Mesendoderm (in vitro differentiated cells): ENCODE data around the gene XRCC5.

Experiments used
- DNase-seq: peaks from one replicate; pipeline ENCODE4 v3.0.0; 2013
- H2AK5ac ChIP-seq: 2 replicates; pipeline ENCODE4 v1.6.1; 2013; ENCODE audit warnings: low read length, inconsistent platforms
- H2BK120ac ChIP-seq: 2 replicates; pipeline ENCODE4 v1.6.1; 2013; ENCODE audit warnings: low read depth, mild to moderate bottlenecking, low read length, moderate library complexity, mixed read lengths
- H2BK15ac ChIP-seq: replicated peaks from 2 replicates; pipeline ENCODE4 v1.6.1; 2013; ENCODE audit warnings: low read depth, mild to moderate bottlenecking, moderate library complexity
- H2BK5ac ChIP-seq: 2 replicates; pipeline ENCODE4 v1.6.1; 2013; ENCODE audit warnings: low read length, inconsistent platforms
- H3K18ac ChIP-seq: 2 replicates; pipeline ENCODE4 v1.6.1; 2013; ENCODE audit warnings: mild to moderate bottlenecking, low read length, mixed read lengths
- H3K23ac ChIP-seq: one replicate; pipeline ENCODE4 v1.6.1; 2013; ENCODE audit warnings: low read length
- H3K27ac ChIP-seq: 2 replicates; pipeline ENCODE4 v1.5.1; 2013; ENCODE audit warnings: low read depth, mild to moderate bottlenecking, inconsistent platforms, low read length, moderate library complexity
- H3K27me3 ChIP-seq: 2 replicates; pipeline ENCODE4 v1.6.1; 2013; ENCODE audit warnings: low read length, control low read depth, mild to moderate bottlenecking, inconsistent platforms; ENCODE audit not compliant: insufficient read depth, poor library complexity
- H3K36me3 ChIP-seq: 2 replicates; pipeline ENCODE4 v1.6.1; 2013; ENCODE audit warnings: low read length, inconsistent platforms; ENCODE audit not compliant: control insufficient read depth, insufficient read depth
- H3K4ac ChIP-seq: one replicate; pipeline ENCODE4 v1.6.1; 2013; ENCODE audit warnings: low read depth, mild to moderate bottlenecking, low read length, moderate library complexity
- H3K4me1 ChIP-seq: 2 replicates; pipeline ENCODE4 v1.6.1; 2013; ENCODE audit warnings: low read depth, low read length, inconsistent platforms; ENCODE audit not compliant: control insufficient read depth
- H3K4me2 ChIP-seq: 2 replicates; pipeline ENCODE4 v1.6.1; 2013; ENCODE audit warnings: low read length
- H3K4me3 ChIP-seq: 2 replicates; pipeline ENCODE4 v1.5.1; 2013; ENCODE audit warnings: mild to moderate bottlenecking, low read length
- H3K56ac ChIP-seq: one replicate; pipeline ENCODE4 v1.6.1; 2013; ENCODE audit warnings: low read length
- H3K79me1 ChIP-seq: 2 replicates; pipeline ENCODE4 v1.6.1; 2013; ENCODE audit warnings: low read length, inconsistent platforms
- H3K79me2 ChIP-seq: 2 replicates; pipeline ENCODE4 v1.6.1; 2013; ENCODE audit warnings: mild to moderate bottlenecking, low read length; ENCODE audit not compliant: control insufficient read depth, insufficient read depth
- H3K9ac ChIP-seq: 2 replicates; pipeline ENCODE4 v1.6.1; 2013; ENCODE audit warnings: low read length, inconsistent platforms
- H4K5ac ChIP-seq: one replicate; pipeline ENCODE4 v1.6.1; 2013; ENCODE audit warnings: low read length
- H4K8ac ChIP-seq: one replicate; pipeline ENCODE4 v1.6.1; 2013; ENCODE audit warnings: low read depth, mild to moderate bottlenecking, control low read depth, low read length, moderate library complexity
- WGBS: extraction: QIAGEN DNeasy Blood & Tissue Kit; methylation state at CpG from one replicate; pipeline ENCODE4 v1.1.7; 2013; ENCODE audit warnings: low lambda C conversion rate, missing lambda C conversion rate; ENCODE audit not compliant: insufficient coverage; ENCODE audit errors: extremely low coverage; 5-methylcytosine and 5-hydroxymethylcytosine counted together

XRCC5 gene

DNA sequence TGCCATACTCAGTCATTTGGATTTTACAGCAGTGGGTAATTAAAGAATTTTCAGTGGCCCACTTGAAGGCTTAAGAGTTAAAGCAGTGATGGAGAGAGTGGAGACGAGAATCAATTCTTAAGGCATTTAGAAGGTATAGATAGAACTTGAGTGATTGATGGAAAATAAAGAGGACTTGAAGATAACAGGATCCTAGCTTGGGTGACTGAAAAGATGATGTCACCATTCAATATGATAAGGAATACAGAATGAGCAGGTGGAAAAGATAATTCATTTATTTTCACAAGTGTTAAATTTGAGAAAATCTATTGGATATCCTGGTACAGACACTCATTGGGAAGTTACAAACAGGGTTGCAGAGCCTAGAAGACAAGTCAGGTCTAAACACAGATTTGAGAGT is 35.2 kb downstream of the XRCC5 start:
- Histone ChIP-seq H3K27me3 (no peaks in the 10 kb centered on the region), H3K79me1 (peaks cover 20% of the 10 kb centered on the region), H3K23ac (no peak overlapping the region), H2BK120ac (no peak overlapping the region), H2BK15ac (no peak overlapping the region), H4K8ac (no peak overlapping the region), H3K4me3 (no peak overlapping the region), H3K18ac (no peak overlapping the region), H3K27ac (no peak overlapping the region), H3K4me1 (no peaks in the 10 kb centered on the region), H3K56ac (no peak overlapping the region), H3K4me2 (no peak overlapping the region), H3K79me2 (peaks cover 10% of the 10 kb centered on the region), H2BK5ac (no peak overlapping the region), H2AK5ac (no peak overlapping the region), H4K5ac (no peak overlapping the region), H3K9ac (no peak overlapping the region), H3K4ac (no peak overlapping the region), H3K36me3 (peaks cover 19% of the 10 kb centered on the region)
- no CpG with 5 or more reads among the region's 1 CpG for WGBS
- no peak for DNase-seq

DNA sequence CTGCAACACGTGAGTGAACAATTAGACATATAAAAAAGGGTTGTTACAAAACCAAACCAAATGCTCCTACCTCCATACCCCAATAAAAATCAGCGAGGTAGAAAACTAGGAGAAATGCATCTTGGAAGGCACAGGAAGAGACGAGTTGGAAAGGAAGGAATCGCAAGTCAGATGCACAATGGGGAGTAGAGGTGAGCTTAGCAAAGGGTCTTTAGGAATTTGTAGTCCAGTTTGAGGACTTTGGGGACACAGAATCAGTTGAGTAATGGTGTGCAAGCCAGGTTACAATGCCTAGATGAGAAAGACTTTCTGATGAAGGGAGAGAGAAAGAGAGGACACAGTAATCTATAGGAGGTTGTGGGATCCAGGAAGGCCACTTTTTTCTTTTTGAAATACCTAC is 35.7 kb downstream of the XRCC5 start:
- no peak overlapping the region for H4K5ac ChIP-seq
- no peak overlapping the region for H2BK5ac ChIP-seq
- no peak overlapping the region for H3K4me3 ChIP-seq
- H3K79me2 ChIP-seq = peaks cover 10% of the 10 kb centered on the region
- H3K18ac ChIP-seq = no peak overlapping the region
- H3K36me3 ChIP-seq = peaks cover 21% of the 10 kb centered on the region
- no peak overlapping the region for H3K27ac ChIP-seq
- H3K79me1 ChIP-seq = peaks cover 20% of the 10 kb centered on the region
- H2BK120ac ChIP-seq = no peak overlapping the region
- H3K4me1 ChIP-seq = no peaks in the 10 kb centered on the region
- no peak overlapping the region for H3K4me2 ChIP-seq
- H3K27me3 ChIP-seq = no peaks in the 10 kb centered on the region
- DNase-seq = no peak
- H2BK15ac ChIP-seq = no peak overlapping the region
- no peak overlapping the region for H3K9ac ChIP-seq
- no CpG with 5 or more reads among the region's 4 CpGs for WGBS
- no peak overlapping the region for H3K23ac ChIP-seq
- no peak overlapping the region for H2AK5ac ChIP-seq
- H4K8ac ChIP-seq = no peak overlapping the region
- H3K56ac ChIP-seq = no peak overlapping the region
- no peak overlapping the region for H3K4ac ChIP-seq

DNA sequence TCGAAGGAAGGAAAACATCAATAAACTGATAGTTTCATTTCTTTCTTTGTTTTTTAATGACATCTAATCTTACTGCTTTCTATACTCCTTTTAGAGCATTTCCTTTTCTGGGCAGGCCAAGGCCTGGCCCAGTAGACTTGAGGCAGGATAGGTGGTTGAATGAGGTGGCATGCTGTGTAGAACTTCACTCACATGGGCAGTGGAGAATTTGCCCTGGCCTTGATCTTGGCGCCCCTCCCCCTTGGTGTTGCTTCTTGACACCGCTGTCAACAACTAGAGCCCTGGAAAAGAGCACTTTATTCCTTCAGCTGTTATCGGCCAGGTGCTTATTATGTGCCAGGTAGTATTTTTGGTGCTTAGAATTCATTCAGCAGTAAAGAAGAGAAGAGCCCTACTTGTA is 37.4 kb downstream of the XRCC5 start:
- H3K79me2 ChIP-seq = peaks cover 13% of the 10 kb centered on the region
- H4K8ac ChIP-seq = no peak overlapping the region
- no peaks in the 10 kb centered on the region for H3K4me1 ChIP-seq
- H3K4me2 ChIP-seq = no peak overlapping the region
- H3K4ac ChIP-seq = no peak overlapping the region
- H3K56ac ChIP-seq = no peak overlapping the region
- H2AK5ac ChIP-seq = no peak overlapping the region
- no peak for DNase-seq
- H3K79me1 ChIP-seq = peaks cover 19% of the 10 kb centered on the region
- no peak overlapping the region for H2BK15ac ChIP-seq
- no peak overlapping the region for H2BK120ac ChIP-seq
- H3K27ac ChIP-seq = no peak overlapping the region
- H3K18ac ChIP-seq = no peak overlapping the region
- no peak overlapping the region for H3K9ac ChIP-seq
- no peak overlapping the region for H2BK5ac ChIP-seq
- no peaks in the 10 kb centered on the region for H3K27me3 ChIP-seq
- H3K23ac ChIP-seq = no peak overlapping the region
- H3K36me3 ChIP-seq = peaks cover 24% of the 10 kb centered on the region
- H4K5ac ChIP-seq = no peak overlapping the region
- H3K4me3 ChIP-seq = no peak overlapping the region
- no CpG with 5 or more reads among the region's 4 CpGs for WGBS

DNA sequence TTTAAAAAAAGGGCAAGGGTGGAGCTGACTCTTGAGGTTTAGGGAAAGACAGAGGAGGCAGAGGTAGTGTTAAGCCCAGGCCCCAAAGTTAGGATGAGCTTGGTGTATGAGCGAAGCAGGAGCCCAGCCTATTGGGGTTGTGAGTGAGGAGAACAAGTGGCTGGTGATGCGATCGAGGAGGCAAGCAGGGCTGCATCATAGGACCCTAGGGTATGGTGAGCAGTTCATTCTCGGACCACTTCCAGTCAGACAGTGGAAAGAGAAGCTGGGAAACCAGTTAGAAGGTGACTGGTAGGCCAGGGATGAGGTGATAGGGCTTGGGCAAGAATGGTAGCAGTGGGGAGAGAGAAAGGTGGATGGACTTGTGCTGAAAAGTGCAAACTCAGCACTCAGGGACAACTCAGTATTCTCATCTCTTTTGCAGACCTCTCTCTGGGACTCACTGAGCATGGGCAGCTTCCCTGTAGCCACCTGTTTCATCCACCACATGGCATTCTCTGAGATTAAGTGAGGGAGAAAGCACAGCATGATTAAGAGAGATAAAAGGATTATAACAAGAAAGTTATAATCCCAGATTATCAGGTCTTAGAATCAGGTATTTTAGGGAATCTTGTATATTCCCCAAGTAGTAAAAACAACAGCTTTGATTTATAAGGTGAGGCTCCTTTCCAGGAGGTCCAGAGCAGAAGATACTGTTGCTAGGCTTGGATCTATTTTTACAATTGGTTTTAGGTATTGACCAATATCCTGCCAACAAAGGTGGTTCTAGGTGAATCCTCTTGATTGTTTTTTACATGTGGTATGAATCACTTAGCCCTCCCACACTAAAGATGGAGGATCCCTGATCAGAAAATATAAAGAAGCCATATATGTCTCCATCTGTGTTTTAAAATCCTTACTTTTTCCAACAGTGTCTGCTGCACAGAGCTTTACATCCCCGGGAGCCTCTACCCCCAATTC is 38.3 kb downstream of the XRCC5 start:
- Histone ChIP-seq H3K18ac (no peak overlapping the region), H2BK5ac (no peak overlapping the region), H3K79me1 (peaks cover 17% of the 10 kb centered on the region), H2AK5ac (no peak overlapping the region), H4K8ac (no peak overlapping the region), H3K9ac (no peak overlapping the region), H3K23ac (no peak overlapping the region), H4K5ac (no peak overlapping the region), H2BK120ac (no peak overlapping the region), H3K79me2 (peaks cover 13% of the 10 kb centered on the region), H3K4ac (no peak overlapping the region), H3K27me3 (no peaks in the 10 kb centered on the region), H3K56ac (no peak overlapping the region), H3K4me2 (no peak overlapping the region), H3K4me3 (no peak overlapping the region), H3K36me3 (peaks cover 23% of the 10 kb centered on the region), H3K27ac (no peak overlapping the region), H3K4me1 (no peaks in the 10 kb centered on the region), H2BK15ac (no peak overlapping the region)
- WGBS = no CpG with 5 or more reads among the region's 5 CpGs
- no peak for DNase-seq

DNA sequence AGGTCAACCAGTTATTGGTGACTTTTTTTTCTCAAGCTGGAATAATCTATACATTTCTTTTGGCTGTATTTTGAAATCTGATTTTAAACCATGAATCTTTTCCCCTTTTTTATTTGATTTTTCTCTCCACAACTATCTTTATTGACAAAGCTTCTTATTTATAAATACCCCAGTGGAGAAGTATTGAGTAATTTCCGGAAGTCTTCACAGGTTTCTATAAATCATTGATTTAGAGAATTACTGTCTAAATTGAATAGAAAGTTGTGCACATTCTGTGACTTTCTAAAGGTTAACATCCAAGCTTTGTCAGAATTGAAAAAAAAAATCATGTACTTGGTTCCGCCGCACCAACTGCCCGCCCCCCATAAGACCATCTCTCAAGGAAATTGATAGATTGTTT is 39.8 kb downstream of the XRCC5 start:
- no peak overlapping the region for H3K23ac ChIP-seq
- DNase-seq = no peak
- no peaks in the 10 kb centered on the region for H3K4me1 ChIP-seq
- H4K5ac ChIP-seq = no peak overlapping the region
- H3K18ac ChIP-seq = no peak overlapping the region
- H3K9ac ChIP-seq = no peak overlapping the region
- H2AK5ac ChIP-seq = no peak overlapping the region
- H3K79me1 ChIP-seq = peaks cover 18% of the 10 kb centered on the region
- H2BK5ac ChIP-seq = no peak overlapping the region
- no peaks in the 10 kb centered on the region for H3K27me3 ChIP-seq
- H3K4ac ChIP-seq = no peak overlapping the region
- H4K8ac ChIP-seq = no peak overlapping the region
- H3K27ac ChIP-seq = no peak overlapping the region
- no peak overlapping the region for H2BK15ac ChIP-seq
- H3K56ac ChIP-seq = no peak overlapping the region
- no peak overlapping the region for H3K4me3 ChIP-seq
- no peak overlapping the region for H3K4me2 ChIP-seq
- WGBS = no CpG with 5 or more reads among the region's 4 CpGs
- H3K36me3 ChIP-seq = peaks cover 20% of the 10 kb centered on the region
- peaks cover 10% of the 10 kb centered on the region for H3K79me2 ChIP-seq
- no peak overlapping the region for H2BK120ac ChIP-seq
